Measurements from ENCODE around the gene MAST3.
A peak's percentile ranks its signal among the peaks of the same experiment; 100 is the strongest.

Gene MAST3

DNA sequence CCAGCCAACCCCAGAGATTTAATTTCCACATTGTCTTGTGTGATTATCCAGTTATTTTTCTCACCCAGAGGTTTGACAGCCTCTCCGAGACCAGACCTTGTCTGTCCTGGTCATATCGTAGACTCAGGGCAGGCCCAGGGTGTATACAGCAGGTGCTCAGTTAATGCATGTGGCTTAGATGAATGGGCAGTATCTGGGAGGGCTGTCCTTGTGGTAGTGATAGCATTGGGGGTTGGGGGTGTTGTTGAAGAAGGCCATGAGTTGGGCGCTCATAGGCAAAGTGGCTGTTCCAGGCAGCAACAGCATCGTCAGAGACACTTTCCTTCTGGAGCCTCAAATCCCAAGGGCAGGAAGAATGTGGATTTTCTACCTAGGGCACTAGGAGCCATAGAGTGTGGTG, 16.9 kb downstream of the MAST3 start:
- no peak for DNase-seq

DNA sequence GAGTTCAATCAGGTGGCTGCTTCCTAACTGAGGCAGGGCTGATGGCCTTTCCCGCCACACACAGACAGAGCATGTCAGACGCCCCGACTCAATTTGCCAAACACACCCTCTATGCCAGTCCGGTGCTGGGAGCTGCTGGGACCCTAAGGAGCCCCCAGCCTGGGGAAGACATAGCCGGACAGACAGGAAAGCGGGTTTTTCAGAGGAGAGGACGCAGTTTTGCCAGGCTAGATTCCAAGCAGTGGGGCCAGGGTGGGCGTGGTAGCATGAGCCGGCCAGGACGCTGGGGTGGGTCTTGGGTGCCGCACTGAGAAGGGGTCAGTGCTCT, 19.8 kb downstream of the MAST3 start:
- DNase-seq, result no peak

DNA sequence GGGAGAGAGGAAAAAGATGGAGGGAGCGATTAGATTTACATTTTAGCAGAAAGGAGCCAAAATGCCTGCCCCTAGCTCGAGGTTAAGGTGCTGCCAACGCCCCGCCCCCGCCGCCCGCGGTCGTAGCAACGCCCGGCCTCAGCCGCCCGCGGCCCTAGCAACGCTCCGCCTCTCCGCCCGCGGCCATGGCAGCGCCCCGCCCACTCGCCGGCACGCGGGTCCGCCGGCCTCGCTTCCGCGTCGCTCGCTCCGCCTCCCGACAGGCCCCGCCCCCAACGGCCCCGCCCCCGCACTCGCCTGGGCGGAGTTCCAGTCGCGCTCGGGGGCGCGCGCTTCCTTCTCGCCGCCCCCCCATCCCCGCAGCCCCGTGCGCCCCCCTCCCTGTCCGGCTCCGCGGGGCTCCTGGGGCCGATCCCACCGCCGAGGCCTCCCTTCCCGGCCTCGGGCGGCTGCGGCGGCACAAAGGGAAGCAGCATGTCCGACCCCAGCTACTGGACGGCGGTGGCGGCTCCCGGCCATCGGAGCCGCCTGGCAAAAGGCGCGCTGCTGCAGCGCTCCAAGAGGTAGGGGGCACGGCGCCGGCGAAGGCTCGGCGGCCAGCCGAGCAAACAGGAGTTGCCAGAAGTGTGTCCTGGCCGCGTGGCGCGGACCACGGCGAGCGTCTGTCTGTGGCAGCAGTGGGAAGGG, 20.3 kb downstream of the MAST3 start:
- DNase-seq, result peak; percentile 96

DNA sequence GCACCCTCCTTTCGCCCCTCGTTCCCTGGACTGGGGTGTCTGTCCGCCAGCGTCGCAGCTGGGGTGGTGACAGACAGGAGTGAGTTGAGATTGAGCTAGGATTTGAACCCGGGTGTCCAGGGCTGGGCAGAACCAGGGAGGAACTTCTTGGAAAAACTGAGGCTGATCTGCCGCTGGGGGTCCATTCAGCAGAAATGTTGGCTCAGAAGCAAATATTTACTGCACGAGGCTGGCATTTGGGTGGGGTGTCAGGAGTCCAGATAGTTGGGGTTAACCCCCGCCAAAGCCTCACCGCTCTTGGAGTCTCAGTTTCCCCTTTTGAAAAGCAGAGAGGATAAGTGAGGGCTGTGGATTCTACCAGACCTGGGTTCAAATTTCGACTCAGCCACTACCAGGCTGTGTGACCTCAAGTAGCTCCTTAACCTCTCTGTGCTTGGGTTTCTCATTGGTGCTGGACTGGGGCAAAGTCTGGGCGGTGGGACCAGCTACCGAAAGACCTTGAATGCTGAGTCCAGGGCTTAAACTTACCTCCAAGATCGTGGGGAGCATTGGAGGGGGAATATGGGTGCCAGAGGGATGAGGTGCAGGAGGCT, 20.9 kb downstream of the MAST3 start:
- DNase-seq, result no peak

DNA sequence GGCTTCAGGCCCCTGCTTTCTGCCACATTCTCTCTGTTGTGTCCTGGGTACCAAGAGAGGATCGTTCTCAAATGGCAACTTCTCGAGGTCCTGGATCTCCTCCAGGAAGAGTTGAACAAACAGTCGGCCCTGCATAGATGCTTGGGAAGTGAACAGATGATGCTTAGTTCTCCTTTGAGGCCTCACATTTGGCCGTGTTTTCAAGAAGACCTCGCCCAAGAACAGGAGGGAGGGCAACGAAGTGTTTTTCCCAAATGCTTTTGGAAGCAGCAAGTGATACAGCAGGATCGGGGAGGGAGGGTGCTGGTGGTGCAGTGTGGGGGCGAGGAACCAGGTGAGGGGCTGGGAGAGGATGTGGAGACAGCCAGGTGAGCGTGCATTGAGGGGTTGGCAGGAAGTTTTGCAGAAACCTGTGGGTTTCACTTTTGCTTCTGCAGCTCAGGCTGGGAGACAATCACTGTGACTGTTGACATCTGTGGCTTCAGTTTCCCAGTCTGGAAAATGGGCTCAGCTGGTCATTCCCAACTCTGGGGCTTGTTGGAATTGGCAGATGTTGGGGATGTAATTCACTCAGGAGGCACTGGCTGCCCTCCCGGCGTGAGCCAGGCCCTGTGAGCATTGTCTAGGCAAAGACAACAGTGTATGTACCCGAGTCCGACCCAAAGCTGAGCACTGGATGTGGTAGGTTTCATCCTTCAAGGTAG, 21.6 kb downstream of the MAST3 start:
- DNase-seq, result peak; percentile 50

DNA sequence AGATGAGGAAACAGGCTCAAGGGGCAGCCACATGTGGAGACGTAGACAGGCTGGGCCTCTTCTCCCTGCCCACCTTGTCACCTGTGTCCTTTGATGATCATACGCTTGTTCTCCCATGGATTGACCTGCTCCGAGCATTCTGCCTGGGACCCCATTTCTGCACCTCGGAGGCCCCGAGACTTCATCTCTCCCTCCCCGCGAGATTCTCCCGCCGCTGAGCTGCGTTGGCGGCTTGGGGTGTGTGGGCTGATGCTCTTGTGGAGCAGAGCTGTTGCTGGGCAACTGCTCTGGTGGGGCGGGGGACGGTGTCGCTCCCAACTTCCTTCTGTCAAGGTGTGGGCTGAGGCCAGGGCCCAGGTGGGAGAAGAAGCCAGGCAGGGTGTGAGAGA, 22.1 kb downstream of the MAST3 start:
- DNase-seq, result peak; percentile 70

DNA sequence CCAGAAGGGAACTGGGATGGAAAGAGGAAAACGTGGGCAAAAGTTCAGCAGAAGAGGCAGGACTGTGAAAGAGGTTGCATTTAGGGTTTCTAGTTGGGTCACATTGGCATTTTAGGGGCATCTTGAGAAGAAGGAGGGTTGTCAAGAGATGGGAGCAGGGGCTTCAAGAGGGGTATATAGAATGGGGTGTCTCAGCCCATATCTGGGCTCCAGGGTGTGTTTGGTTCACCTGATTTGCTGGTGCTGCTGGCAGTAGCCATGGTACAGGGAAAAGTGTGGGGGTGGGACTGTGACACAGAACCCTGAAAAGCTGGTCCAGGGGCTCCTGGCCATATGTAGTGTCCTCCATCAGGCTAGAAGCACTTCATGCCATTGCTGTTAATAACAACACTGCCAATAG, 22.5 kb downstream of the MAST3 start:
- DNase-seq, result no peak

DNA sequence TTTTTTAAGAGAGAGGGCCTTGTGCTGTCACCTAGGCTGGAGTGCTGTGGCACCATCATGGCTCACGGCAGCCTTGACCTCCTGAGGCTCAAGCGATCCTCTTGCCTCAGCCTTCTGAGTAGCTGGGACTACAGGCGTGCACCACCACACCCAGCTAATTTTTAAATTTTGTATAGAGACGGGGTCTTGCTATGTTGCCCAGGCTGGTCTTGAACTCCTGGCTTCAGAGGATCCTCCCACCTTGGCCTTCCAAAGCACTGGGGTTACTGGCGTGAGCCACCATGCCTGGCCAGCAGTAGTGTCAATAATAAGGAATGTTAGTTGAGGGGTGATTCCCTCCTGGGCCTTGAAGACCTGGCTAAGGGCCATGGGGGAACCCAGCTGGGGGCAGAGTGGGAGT, 23.6 kb downstream of the MAST3 start:
- no peak for DNase-seq

DNA sequence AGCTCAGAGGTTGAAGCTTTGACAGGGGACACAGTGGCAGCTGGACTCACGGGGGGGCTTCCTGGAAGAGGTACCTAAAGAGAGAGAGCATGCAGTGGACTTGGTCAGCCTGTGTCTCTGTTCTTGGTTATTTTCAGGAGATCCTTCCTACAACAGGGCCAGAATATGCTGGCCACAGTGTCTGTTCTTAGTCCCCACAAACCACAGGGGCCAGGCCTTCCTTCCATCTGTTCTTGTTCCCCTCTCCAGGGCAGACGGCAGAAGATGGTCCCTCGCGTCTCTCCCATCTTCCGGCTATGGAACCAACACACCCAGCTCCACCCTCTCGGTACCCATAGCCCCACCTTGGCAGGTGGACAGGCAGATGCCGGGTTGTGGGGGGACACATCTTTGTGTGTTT, 24.8 kb downstream of the MAST3 start:
- DNase-seq, result no peak

DNA sequence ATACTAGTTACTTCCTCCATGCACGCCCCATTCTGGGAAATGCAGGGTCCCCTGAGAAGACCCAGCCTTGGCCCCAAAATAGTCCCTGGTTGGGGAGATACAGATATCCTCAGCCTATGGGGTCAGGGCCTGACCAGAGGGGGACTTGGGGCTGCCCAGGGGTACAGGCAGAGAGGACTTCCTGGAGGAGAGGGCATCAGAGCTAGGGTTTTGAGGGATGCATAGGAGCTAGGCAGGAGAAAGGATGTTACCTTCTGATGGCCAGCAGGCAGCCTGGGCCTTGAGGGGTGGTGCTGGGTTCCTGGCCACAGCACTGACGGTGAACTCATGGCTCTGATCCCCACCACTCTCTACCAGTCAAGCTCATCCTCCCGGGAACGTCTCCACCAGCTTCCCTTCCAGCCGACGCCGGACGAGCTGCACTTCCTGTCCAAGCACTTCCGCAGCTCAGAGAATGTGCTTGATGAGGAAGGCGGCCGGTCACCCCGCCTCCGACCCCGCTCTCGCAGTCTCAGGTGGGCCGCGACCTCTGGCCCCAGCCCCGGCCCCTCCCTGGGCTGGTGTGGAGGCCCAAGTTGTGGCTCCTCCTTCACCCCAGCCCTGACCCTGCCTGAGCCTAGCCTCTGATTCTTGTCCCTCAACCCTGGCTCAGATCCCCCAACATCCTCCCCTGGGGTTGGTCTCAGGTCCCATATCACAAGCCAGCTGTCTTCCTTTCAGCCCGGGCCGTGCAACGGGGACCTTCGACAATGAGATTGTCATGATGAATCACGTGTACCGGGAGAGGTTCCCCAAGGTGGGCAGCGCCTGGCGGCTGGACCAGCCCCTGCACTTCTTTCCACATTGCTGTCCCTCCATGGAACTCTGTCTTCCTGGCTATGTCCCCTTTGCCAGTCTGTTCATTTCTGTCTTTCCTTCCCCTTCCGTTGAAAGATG, 25.6 kb downstream of the MAST3 start:
- DNase-seq, result no peak

DNA sequence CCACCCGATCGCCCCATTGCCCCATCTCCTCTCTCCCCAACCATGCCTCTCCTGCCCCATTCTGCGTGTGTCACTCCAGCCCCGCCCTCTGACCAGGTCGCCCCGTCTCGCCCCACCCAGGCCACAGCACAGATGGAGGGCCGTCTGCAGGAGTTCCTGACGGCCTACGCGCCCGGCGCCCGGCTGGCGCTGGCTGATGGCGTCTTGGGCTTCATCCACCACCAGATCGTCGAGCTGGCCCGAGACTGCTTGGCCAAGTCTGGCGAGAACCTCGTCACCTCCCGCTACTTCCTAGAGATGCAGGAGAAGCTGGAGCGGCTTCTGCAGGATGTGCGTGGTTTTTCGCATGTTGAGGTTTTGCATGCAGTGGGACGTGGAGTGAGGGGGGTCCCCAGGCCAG, 26.2 kb downstream of the MAST3 start:
- no peak for DNase-seq

DNA sequence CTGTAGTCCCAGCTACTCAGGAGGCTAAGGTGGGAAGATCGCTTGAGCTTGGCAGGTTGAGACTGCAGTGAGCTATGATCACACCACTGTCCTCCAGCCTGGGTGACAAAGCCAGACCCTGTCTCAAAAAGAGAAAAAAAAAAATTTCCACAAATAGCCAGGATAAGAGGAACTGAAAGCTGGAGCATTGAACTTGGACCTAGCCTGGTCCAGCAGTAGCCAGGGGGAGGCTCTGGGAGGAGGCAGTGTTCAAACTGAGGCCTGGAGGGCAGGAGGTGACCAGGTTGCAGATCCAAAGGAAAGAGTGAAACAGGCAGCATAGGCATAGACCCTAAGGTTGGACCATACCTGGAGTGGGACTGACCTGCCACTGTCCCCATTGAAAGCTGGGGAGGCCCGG, 28.5 kb downstream of the MAST3 start:
- no peak for DNase-seq

DNA sequence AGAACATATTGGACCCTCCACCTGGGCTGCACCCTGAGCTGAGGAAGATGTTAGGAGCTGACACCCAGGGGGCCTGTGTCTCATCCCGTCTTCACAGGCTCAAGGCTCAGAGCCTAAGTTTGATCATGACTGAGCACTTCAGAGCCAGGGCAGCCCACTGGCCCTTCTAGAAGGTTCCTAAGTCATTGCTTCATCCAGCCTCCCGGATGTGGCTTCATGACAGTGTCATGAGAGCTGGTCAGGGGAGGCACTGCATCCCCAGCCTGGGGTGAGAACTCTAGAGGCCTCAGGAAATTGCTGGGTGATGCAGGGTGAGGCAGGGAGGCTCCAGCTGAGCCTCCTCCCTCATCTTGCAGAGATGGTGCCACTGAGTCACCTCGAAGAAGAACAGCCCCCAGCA, 30.5 kb downstream of the MAST3 start:
- no peak for DNase-seq

DNA sequence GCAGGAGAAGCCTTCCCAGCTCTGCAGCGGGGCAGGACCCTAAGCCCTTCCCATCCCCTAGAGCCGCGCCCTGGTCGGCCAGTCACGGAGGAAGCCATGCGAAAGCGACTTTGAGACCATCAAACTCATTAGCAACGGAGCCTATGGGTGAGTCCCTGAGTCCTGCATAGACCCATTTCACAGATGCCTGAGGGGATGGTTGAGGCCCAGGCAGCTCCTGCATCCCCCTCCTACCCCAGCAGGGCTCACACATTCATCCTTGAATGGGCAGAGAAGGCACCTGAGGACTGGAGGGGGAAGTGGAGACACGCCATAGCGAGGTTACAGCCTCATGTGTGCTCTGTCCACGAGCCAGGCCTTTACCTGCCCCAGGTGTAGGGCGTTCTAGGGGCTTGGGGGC, 31.2 kb downstream of the MAST3 start:
- no peak for DNase-seq

DNA sequence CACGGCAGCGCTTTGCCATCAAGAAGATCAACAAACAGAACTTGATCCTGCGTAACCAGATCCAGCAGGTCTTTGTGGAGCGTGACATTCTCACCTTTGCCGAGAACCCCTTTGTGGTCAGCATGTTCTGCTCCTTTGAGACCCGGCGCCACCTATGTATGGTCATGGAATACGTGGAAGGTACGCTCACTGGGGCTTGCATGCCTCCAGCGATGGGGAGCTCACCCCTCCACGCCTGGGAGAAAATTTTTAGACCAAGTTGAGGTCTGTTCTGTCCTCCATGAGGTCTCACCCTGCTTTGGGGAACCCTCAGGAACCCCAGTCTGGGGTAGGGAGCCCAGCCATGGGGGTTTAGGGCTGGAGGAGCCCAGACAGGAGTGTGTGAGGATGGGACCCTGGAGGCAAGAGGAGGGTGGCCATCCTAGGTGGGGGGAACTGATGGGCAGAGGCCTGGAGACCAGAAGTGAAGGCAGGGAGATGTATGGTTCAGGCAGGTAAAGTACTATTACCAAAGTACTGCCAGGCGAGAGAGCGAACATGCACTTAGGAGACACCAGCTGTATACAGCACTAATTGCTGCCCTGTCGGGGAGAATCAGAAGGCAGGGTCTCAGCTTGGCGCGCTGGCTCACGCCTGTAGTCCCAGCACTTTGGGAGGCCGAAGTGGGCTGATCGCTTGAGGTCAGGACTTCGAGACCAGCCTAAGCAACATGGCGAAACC, 33.1 kb downstream of the MAST3 start:
- no peak for DNase-seq

DNA sequence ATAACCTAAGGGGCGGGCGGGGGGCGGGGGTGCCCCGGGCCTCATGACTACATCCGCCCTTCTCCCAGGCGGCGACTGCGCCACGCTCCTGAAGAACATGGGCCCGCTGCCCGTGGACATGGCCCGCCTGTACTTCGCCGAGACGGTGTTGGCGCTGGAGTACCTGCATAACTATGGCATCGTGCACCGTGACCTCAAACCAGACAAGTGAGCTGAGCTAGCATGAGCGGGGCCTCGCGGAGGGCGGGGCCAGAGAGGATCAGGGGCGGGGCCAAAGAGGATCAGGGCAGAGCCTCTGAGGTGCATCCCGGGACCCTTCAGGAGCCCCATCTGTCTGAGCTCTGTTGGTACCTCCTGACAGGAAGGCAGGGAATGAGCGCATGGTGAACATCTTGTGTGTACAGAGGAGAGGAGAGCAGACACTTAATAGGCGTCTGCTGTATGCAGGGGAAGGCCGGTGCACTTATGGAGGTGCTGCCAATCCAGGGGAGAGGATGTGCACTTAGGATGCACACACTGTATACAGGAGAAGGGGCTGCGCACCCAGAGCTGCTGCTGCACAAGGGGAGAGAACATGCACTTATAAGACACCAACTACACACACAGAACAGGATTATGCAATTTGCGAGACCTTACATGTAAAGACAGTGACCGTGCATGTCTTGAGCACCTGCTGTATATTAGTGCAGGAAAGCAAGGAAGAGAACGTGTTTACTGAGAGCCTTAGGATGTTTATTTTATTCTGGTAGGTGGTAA, 34.4 kb downstream of the MAST3 start:
- DNase-seq, result peak; percentile 35

DNA sequence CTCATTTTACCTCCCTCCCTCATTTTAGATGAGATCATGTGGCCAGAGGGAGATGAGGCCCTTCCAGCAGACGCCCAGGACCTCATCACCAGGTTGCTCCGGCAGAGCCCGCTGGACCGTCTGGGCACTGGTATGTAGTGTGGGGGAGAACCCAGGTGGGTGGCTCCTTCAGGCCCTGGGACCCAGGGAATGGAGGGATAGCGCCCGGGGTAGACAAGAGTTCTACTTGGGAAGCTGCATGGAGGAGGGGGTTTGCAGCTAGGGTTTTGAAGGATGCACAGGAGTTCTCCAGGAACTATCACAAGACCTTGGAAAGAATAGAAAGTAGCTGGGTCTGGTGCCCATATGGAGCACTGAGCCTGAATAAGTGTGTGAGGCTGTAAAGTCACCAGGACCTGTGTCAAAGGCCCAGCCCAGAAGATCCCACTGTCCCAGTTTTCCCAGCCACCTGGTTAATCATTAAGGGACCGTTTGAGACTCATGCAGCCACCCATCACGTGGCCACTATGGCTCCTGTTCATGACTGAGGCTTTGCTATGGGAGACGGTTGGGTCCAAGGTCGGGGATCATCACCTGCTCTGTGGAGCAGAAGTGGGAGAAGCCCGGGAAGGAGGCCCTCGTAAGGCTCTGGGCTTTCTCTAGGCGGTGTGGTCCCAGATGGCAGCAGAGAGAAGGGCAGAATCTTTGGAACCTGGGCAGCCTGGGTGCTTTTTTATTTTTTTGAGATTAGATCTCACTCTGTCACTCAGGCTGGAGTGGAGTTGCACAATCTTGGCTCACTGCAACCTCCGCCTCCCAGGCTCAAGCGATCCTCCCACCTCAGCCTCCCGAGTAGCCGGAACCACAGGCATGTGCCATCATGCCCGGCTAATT, 38.4 kb downstream of the MAST3 start:
- no peak for DNase-seq

DNA sequence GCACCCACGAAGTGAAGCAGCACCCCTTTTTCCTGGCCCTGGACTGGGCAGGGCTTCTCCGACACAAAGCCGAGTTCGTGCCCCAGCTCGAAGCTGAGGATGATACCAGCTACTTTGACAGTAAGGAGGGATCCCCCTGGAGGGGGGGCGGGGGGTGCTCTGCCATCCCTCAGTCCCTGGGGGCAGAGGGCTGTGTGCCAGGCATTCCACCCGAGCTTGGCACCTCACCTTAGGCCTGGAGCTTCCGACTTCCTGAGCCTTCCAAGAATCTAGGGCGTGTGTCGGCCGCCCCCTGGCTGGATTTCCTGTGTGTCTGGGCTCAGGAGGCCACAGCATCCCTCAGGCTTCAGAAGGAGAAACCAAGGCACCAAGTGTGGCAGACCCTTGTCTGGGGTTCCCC, 39.7 kb downstream of the MAST3 start:
- no peak for DNase-seq

DNA sequence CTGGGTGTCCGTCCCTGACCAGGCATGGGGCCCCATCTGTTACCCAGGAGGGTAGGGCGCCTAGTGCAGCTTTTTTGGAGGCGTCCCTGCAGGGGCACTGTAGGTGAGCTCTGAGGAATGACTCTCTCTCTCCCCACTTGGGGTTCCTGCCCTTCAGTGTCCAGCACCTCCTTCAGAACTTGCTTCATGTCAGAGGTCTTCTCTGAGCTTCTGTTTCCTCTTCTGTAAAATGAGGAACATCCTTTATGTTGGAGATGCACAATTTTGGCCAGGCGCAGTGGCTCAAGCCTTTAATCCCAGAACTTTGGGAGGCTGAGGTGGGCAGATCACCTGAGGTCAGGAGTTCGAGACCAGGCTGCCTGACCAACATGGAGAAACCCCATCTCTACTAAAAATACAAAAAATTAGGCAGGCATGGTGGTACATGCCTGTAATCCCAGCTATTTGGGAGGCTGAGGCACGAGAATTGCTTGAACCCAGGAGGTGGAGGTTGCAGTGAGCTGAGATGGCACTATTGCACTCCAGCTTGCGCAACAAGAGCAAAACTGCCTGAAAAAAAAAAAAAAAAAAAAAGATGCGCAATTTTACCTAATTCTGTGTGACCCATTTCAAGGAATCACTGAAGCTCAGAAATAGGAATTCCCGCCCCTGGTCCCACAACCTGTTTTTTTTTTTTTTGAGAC, 40.2 kb downstream of the MAST3 start:
- no peak for DNase-seq

DNA sequence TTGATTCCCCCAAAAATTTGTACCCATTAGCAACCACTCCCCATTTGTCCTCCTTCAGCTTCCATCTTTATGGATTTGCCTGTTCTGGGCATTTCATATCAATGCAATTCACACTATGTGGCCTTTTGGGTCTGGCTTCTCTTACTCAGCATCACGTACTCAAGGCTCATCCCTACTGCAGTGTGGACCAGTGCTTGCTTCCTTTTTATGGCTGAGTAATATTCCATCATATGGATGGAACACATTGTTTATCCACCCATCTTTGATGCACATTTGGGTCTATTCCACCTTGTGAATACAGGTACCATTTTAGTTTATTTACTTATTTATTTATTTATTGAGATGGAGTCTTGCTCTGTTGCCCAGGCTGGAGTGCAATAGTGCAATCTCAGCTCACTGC, 42.9 kb downstream of the MAST3 start:
- no peak for DNase-seq
